IPS DF 6.9 (cell line): Measurements from ENCODE around the gene RNF114.

Experiments used
- DNase-seq: peaks from one replicate; pipeline ENCODE4 v3.0.0-alpha.2; 2013; ENCODE audit warnings: low read depth, low spot score
- H3K27ac ChIP-seq: one replicate; pipeline ENCODE4 v1.5.1; 2013; ENCODE audit warnings: low read length, control low read depth
- H3K27me3 ChIP-seq: 2 replicates; pipeline ENCODE4 v1.6.1; 2013; ENCODE audit warnings: mild to moderate bottlenecking, low read length; ENCODE audit not compliant: control insufficient read depth, insufficient read depth
- H3K36me3 ChIP-seq: 2 replicates; pipeline ENCODE4 v1.6.1; 2013; ENCODE audit warnings: low read length; ENCODE audit not compliant: control insufficient read depth, insufficient read depth
- H3K4me1 ChIP-seq: 2 replicates; pipeline ENCODE4 v1.6.1; 2013; ENCODE audit warnings: low read length; ENCODE audit not compliant: control insufficient read depth, insufficient read depth
- H3K4me3 ChIP-seq: 2 replicates; pipeline ENCODE4 v1.5.1; 2013; ENCODE audit warnings: mild to moderate bottlenecking, low read length
- H3K9me3 ChIP-seq: 2 replicates; pipeline ENCODE4 v1.6.1; 2013; ENCODE audit warnings: low read length, inconsistent platforms; ENCODE audit not compliant: control insufficient read depth, insufficient read depth
- WGBS: extraction: QIAGEN DNeasy Blood & Tissue Kit; methylation state at CpG from one replicate; pipeline ENCODE4 v1.1.7; 2013; ENCODE audit warnings: mixed read lengths, missing lambda C conversion rate; ENCODE audit not compliant: insufficient read length, insufficient coverage; 5-methylcytosine and 5-hydroxymethylcytosine counted together

Gene RNF114

GRCh38 chr20:49982072-49982345 is 45.8 kb downstream of the RNF114 start:
- Histone ChIP-seq H3K36me3 (no peaks in the 10 kb centered on the region), H3K4me1 (peaks cover 4% of the 10 kb centered on the region), H3K27ac (no peak overlapping the region), H3K9me3 (no peaks in the 10 kb centered on the region), H3K27me3 (no peaks in the 10 kb centered on the region; the same call in 1 of the 2 replicates), H3K4me3 (peak overlapping the region; percentile 48; the same call in 1 of the 2 replicates)
- no peak for DNase-seq
- no CpG with 5 or more reads among the region's 12 CpGs for WGBS

- H3K27ac ChIP-seq: no peak within 1 kb of the TSS
- H3K4me1 ChIP-seq: peaks cover 4% of the 10 kb centered on the region
- H3K4me3 ChIP-seq: peak within 1 kb of the TSS; percentile 67; the same call in 1 of the 2 replicates
- no peaks in the 10 kb centered on the region for H3K9me3 ChIP-seq
- DNase-seq: no peak
- H3K27me3 ChIP-seq: no peaks in the 10 kb centered on the region; the same call in 1 of the 2 replicates
- H3K36me3 ChIP-seq: no peaks in the 10 kb centered on the region
- no CpG with 5 or more reads among the region's 90 CpGs for WGBS
Observed at GRCh38 chr20:49982346-49983122, 46.3 kb downstream of the RNF114 start, which contains the start of gene SNAI1. SNAI1 (plus strand) TSS chr20:49982980; CDS start chr20:49983060, 80 bp downstream.

- no peak for DNase-seq
- Histone ChIP-seq H3K36me3 (no peaks in the 10 kb centered on the region), H3K27me3 (no peaks in the 10 kb centered on the region; the same call in 1 of the 2 replicates), H3K4me3 (peak overlapping the region; percentile 67; the same call in 1 of the 2 replicates), H3K27ac (no peak overlapping the region), H3K4me1 (peaks cover 4% of the 10 kb centered on the region), H3K9me3 (no peaks in the 10 kb centered on the region)
- no CpG with 5 or more reads among the region's 24 CpGs for WGBS
Observed at GRCh38 chr20:49983123-49983847, 47.1 kb downstream of the RNF114 start.

GRCh38 chr20:49983848-49984408 is 47.7 kb downstream of the RNF114 start:
- Histone ChIP-seq H3K27ac (no peak overlapping the region), H3K27me3 (no peaks in the 10 kb centered on the region; the same call in 1 of the 2 replicates), H3K36me3 (no peaks in the 10 kb centered on the region), H3K4me3 (no peak overlapping the region), H3K4me1 (peaks cover 4% of the 10 kb centered on the region), H3K9me3 (no peaks in the 10 kb centered on the region)
- DNase-seq: no peak
- no CpG with 5 or more reads among the region's 18 CpGs for WGBS

GRCh38 chr20:49984426-49985153 is 48.4 kb downstream of the RNF114 start:
- H3K4me3 ChIP-seq: no peak overlapping the region
- H3K27ac ChIP-seq: no peak overlapping the region

GRCh38 chr20:49985157-49985556 is 49.0 kb downstream of the RNF114 start:
- H3K27me3 ChIP-seq: no peaks in the 10 kb centered on the region; the same call in 1 of the 2 replicates
- no peaks in the 10 kb centered on the region for H3K9me3 ChIP-seq
- H3K4me1 ChIP-seq: peaks cover 8% of the 10 kb centered on the region
- H3K27ac ChIP-seq: no peak overlapping the region
- no peak for DNase-seq
- H3K4me3 ChIP-seq: no peak overlapping the region
- H3K36me3 ChIP-seq: no peaks in the 10 kb centered on the region
- WGBS: no CpG with 5 or more reads among the region's 6 CpGs

More at GRCh38 chr20:49984426-49985153, 48.4 kb downstream of the RNF114 start:
- no peak for DNase-seq
- Histone ChIP-seq H3K36me3 (no peaks in the 10 kb centered on the region), H3K9me3 (no peaks in the 10 kb centered on the region), H3K4me1 (peaks cover 8% of the 10 kb centered on the region), H3K27me3 (no peaks in the 10 kb centered on the region; the same call in 1 of the 2 replicates)
- no CpG with 5 or more reads among the region's 13 CpGs for WGBS

- Histone ChIP-seq H3K4me3 (no peak overlapping the region), H3K27me3 (no peaks in the 10 kb centered on the region; the same call in 1 of the 2 replicates), H3K36me3 (no peaks in the 10 kb centered on the region), H3K4me1 (peaks cover 9% of the 10 kb centered on the region), H3K9me3 (no peaks in the 10 kb centered on the region), H3K27ac (no peak overlapping the region)
- WGBS: no CpG with 5 or more reads among the region's 13 CpGs
- no peak for DNase-seq
Observed at GRCh38 chr20:49985617-49986016, 49.4 kb downstream of the RNF114 start.

GRCh38 chr20:49986049-49986448 is 49.9 kb downstream of the RNF114 start:
- no peaks in the 10 kb centered on the region for H3K36me3 ChIP-seq
- no CpG with 5 or more reads among the region's 4 CpGs for WGBS

GRCh38 chr20:49987015-49987867 is 51.0 kb downstream of the RNF114 start:
- Histone ChIP-seq H3K9me3 (no peaks in the 10 kb centered on the region), H3K4me3 (no peak overlapping the region), H3K4me1 (peaks cover 9% of the 10 kb centered on the region), H3K27ac (no peak overlapping the region), H3K27me3 (no peaks in the 10 kb centered on the region), H3K36me3 (no peaks in the 10 kb centered on the region)
- DNase-seq: no peak
- no CpG with 5 or more reads among the region's 15 CpGs for WGBS

More at GRCh38 chr20:49986049-49986448, 49.9 kb downstream of the RNF114 start:
- Histone ChIP-seq H3K9me3 (no peaks in the 10 kb centered on the region), H3K4me3 (no peak overlapping the region), H3K27ac (no peak overlapping the region), H3K27me3 (no peaks in the 10 kb centered on the region; the same call in 1 of the 2 replicates), H3K4me1 (peaks cover 11% of the 10 kb centered on the region)
- DNase-seq: no peak
